ENCODE measurements around the gene CCN5. TPM values are rescaled to one million over a fixed set of nuclear protein-coding genes. Genes with fewer than 3 reads are reported as not detected.
A peak's percentile ranks its signal among the peaks of the same experiment; 100 is the strongest.

The CCN5 gene
- total and polyA plus RNA-seq, 2 of the 8 experiments (the other 6 are each of a cell fraction or from before 2014, with no cell fraction given): not detected

DNA sequence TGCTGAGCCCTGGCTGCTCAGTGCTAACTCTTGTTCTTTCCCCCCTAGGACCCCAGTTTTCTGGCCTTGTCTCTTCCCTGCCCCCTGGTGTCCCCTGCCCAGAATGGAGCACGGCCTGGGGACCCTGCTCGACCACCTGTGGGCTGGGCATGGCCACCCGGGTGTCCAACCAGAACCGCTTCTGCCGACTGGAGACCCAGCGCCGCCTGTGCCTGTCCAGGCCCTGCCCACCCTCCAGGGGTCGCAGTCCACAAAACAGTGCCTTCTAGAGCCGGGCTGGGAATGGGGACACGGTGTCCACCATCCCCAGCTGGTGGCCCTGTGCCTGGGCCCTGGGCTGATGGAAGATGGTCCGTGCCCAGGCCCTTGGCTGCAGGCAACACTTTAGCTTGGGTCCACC is 11.9 kb downstream of the CCN5 start:
- WGBS, 2 experiments (ENCODE audit: extremely low coverage in 1 of 2, insufficient coverage in 1 of 2, insufficient read length in 1 of 2, insufficient replicate concordance in 2 of 2, low coverage in 1 of 2, low lambda C conversion rate in 2 of 2, missing lambda C conversion rate in 1 of 2): 78% methylated on average over 11 of the region's 11 CpGs; no CpG with 5 or more reads in 1 of the 2 experiments
- ChIA-PET CTCF (ENCODE audit: partially characterized antibody) (interaction anchor here (0.6 to 20.4 kb wide), 8 partner anchors 10 to 117 kb away, joined by 3 to 180 read pairs (median 43); partner anchors contain the start of gene CCN5), POLR2A (ENCODE audit: partially characterized antibody) (interaction anchor here (1.7 kb wide), 1 partner anchor 26 kb away, joined by 4 read pairs; no protein-coding TSS in a partner anchor)

More for the DNA sequence above, 11.9 kb downstream of the CCN5 start:
- FAIRE-seq: no peak
- Histone ChIP-seq H3K9me3 (ENCODE audit: insufficient read depth in 2 of 2, low read depth in 1 of 2, low read length in 1 of 2) (no peaks in the 10 kb centered on the region), H4K20me1 (replicated peaks in 1 of 2; ENCODE audit: control insufficient read depth in 1 of 2, insufficient read depth in 2 of 2, low read length in 2 of 2) (no peaks in the 10 kb centered on the region), H3K9ac (replicated peaks in 1 of 4; ENCODE audit: extremely low read depth in 1 of 4, low read depth in 3 of 4, low read length in 3 of 4) (no peak overlapping the region), H3K27ac (ENCODE audit: low read depth, low read length) (no peak overlapping the region), H3K4ac (replicated peaks; ENCODE audit: insufficient read length, low read depth, low read length) (peak overlapping the region; percentile 23), H4K8ac (ENCODE audit: extremely low read depth, insufficient read depth, low read length) (peak overlapping the region; percentile 84), H3K79me1 (ENCODE audit: low read depth, low read length) (no peaks in the 10 kb centered on the region), H3K18ac (ENCODE audit: extremely low read depth, low read length) (0 out of 2 replicates have a peak overlapping the region, but pooled peaks have one; percentile 62), H3K79me2 (ENCODE audit: control insufficient read depth in 1 of 2, insufficient read depth in 2 of 2, low read length in 2 of 2) (no peaks in the 10 kb centered on the region), H2AK5ac (ENCODE audit: low read depth, low read length) (no peak overlapping the region), H3K4me2 (ENCODE audit: insufficient read depth in 1 of 2, low read depth in 2 of 2, low read length in 2 of 2) (no peak overlapping the region), H2AFZ (ENCODE audit: low read length) (no peak overlapping the region), H2BK20ac (ENCODE audit: low read length) (0 out of 2 replicates have a peak overlapping the region, but pooled peaks have one; percentile 43), H3K14ac (ENCODE audit: insufficient read length) (no peak overlapping the region), H2BK120ac (replicated peaks; ENCODE audit: low read depth, low read length) (no peak overlapping the region), H3K4me1 (replicated peaks in 1 of 4; ENCODE audit: control insufficient read depth in 3 of 4, insufficient read depth in 4 of 4, low read length in 3 of 4) (peaks cover 7 to 19% (median 14%) of the 10 kb centered on the region in 4 experiments), H3K56ac (replicated peaks; ENCODE audit: insufficient read length, low read depth, low read length) (no peak overlapping the region), H3K4me3 (ENCODE audit: extremely low read depth in 1 of 4, insufficient read depth in 2 of 4, low read depth in 3 of 4, low read length in 4 of 4) (no peak overlapping the region), H4K91ac (replicated peaks; ENCODE audit: insufficient read length, low read length) (peak overlapping the region; percentile 29), H2BK15ac (ENCODE audit: low read length) (peak overlapping the region; percentile 53; the same call in 1 of the 2 replicates), H2BK5ac (ENCODE audit: low read depth, low read length) (peak overlapping the region; percentile 61; the same call in 1 of the 2 replicates), H2BK12ac (ENCODE audit: low read depth, low read length) (peak overlapping the region; percentile 81; the same call in 1 of the 2 replicates), H3K36me3 (ENCODE audit: control insufficient read depth in 2 of 4, insufficient read depth in 4 of 4, low read length in 3 of 4) (no peaks in the 10 kb centered on the region), H4K5ac (ENCODE audit: insufficient read length, low read depth, low read length) (no peak overlapping the region), H3K23ac (ENCODE audit: insufficient read length) (no peak overlapping the region), H3K27me3 (replicated peaks in 1 of 4; ENCODE audit: control insufficient read depth in 3 of 4, extremely low read depth in 1 of 4, insufficient read depth in 3 of 4, low read length in 3 of 4) (no peaks in the 10 kb centered on the region), H3K23me2 (ENCODE audit: low read depth, low read length) (no peaks in the 10 kb centered on the region)
- TF ChIP-seq, protein P1, sequence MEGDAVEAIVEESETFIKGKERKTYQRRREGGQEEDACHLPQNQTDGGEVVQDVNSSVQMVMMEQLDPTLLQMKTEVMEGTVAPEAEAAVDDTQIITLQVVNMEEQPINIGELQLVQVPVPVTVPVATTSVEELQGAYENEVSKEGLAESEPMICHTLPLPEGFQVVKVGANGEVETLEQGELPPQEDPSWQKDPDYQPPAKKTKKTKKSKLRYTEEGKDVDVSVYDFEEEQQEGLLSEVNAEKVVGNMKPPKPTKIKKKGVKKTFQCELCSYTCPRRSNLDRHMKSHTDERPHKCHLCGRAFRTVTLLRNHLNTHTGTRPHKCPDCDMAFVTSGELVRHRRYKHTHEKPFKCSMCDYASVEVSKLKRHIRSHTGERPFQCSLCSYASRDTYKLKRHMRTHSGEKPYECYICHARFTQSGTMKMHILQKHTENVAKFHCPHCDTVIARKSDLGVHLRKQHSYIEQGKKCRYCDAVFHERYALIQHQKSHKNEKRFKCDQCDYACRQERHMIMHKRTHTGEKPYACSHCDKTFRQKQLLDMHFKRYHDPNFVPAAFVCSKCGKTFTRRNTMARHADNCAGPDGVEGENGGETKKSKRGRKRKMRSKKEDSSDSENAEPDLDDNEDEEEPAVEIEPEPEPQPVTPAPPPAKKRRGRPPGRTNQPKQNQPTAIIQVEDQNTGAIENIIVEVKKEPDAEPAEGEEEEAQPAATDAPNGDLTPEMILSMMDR (IDR thresholded peaks at IDR 0.05; ENCODE audit: control extremely low read depth in 1 of 3, insufficient read depth in 1 of 3, low read depth in 1 of 3, low read length in 3 of 3): peak in 2 of 3 experiments; percentile 14 to 20; a peak in 2 of 4 replicates
- TF ChIP-seq RAD21 (IDR thresholded peaks at IDR 0.05 in 1 of 2, conservative IDR thresholded peaks at IDR 0.05 in 1 of 2; ENCODE audit: low read depth in 2 of 2, low read length in 2 of 2): 0 out of 4 replicates have a peak, but pooled peaks of 1 of the 2 experiments have one; percentile 21
- no peak for TF ChIP-seq SRF (IDR thresholded peaks at IDR 0.05; ENCODE audit: low read depth, low read length)
- no peak for TF ChIP-seq RFX5 (IDR thresholded peaks at IDR 0.05; ENCODE audit: borderline replicate concordance, low read depth, low read length)
- no peak for TF ChIP-seq FOSL1 (IDR thresholded peaks at IDR 0.05; ENCODE audit: insufficient read depth, low read depth, low read length)
- TF ChIP-seq HDAC6 (IDR thresholded peaks at IDR 0.05; ENCODE audit: low read depth, low read length): no peak
- TF ChIP-seq CREB1 (IDR thresholded peaks at IDR 0.05): no peak
- no peak for TF ChIP-seq CBX8 (IDR thresholded peaks at IDR 0.05; ENCODE audit: borderline replicate concordance, low read depth, low read length)
- no peak for DNase-seq (ENCODE audit: low read depth in 1 of 2, low spot score in 2 of 2)

All from H1 (cell line).